Natural killer cell treated with Interleukin-12 subunit alpha and Interleukin-12 subunit beta and Interleukin-15 and Interleukin-18, amount 100 ng/mL, for 72 hours (primary cell): ENCODE results near the gene RBP3. TPM values are rescaled to one million over a fixed set of nuclear protein-coding genes. Genes with fewer than 3 reads are reported as not detected.
A peak's percentile ranks its signal among the peaks of the same experiment; 100 is the strongest.
"Not testable (repeated sequence)": the region's sequence is repeated elsewhere in the genome, so short reads cannot be mapped to it uniquely, and the experiment has no call there.

ENCODE experiments used
- ATAC-seq, 2 donors: fragments of 150-1000 bp; cut with Tn5 transposase in 1 of 2; sonication (Bioruptor Pico), chemical (Tn5 transposase) in 1 of 2; 2 replicates each; pipeline ENCODE4 v1.10.0; 2021
- DNase-seq: peaks from one replicate; pipeline ENCODE4 v3.0.0; 2022; ENCODE audit warnings: low spot score
- H3K27ac Mint-ChIP-seq, 2 donors: 1 replicate in 1 of 2; 2 replicates in 1 of 2; pipeline ENCODE4 v1.8.0; 2022; ENCODE audit warnings: mixed read lengths in 2 of 2, mild to moderate bottlenecking in 1 of 2, moderate library complexity in 1 of 2
- H3K27me3 Mint-ChIP-seq, 2 donors: 1 replicate in 1 of 2; 2 replicates in 1 of 2; pipeline ENCODE4 v1.8.0; 2022; ENCODE audit warnings: mixed read lengths in 2 of 2
- H3K36me3 Mint-ChIP-seq: one replicate; pipeline ENCODE4 v1.8.0; 2022; ENCODE audit warnings: mixed read lengths
- H3K4me1 Mint-ChIP-seq, 2 donors: 1 replicate in 1 of 2; 2 replicates in 1 of 2; pipeline ENCODE4 v1.8.0; 2022; ENCODE audit warnings: low read depth in 2 of 2, mixed read lengths in 2 of 2, mild to moderate bottlenecking in 1 of 2
- H3K4me3 Mint-ChIP-seq: one replicate; pipeline ENCODE4 v1.8.0; 2022; ENCODE audit warnings: mixed read lengths
- H3K9me3 Mint-ChIP-seq: 2 replicates; pipeline ENCODE4 v1.8.0; 2022; ENCODE audit warnings: mixed read lengths
- total RNA-seq, 2 donors: library from RNA; stranded (reverse); gene quantifications; one replicate each; pipeline ENCODE4 v1.2.3, GENCODE V29; 2022

Gene RBP3
- total RNA-seq, 2 donors from 2014 or later: not detected

- Mint-ChIP-seq H3K27me3 (peaks cover 56 to 72% of the 10 kb centered on the region in 2 donors), H3K4me1 (peaks cover 10 to 11% of the 10 kb centered on the region in 2 donors)
Measured at GRCh38 chr10:47383261-47384147, 35.3 kb downstream of the RBP3 start.

GRCh38 chr10:47384148-47384921 is 36.2 kb downstream of the RBP3 start, which contains the start of gene ZNF488:
TSS of gene ZNF488 (minus strand) at chr10:47384293. CDS start at chr10:47368829, 15,464 bp downstream.
- H3K27ac Mint-ChIP-seq: peak within 1 kb of the TSS in 1 of 2 donors; percentile 45

More at GRCh38 chr10:47383261-47384147, 35.3 kb downstream of the RBP3 start:
- no peaks in the 10 kb centered on the region for H3K36me3 Mint-ChIP-seq
- no peak for ATAC-seq
- no peak overlapping the region for H3K27ac Mint-ChIP-seq
- H3K4me3 Mint-ChIP-seq: peak overlapping the region; percentile 89
- H3K9me3 Mint-ChIP-seq: peaks cover 5% of the 10 kb centered on the region
- DNase-seq: no peak

GRCh38 chr10:47386104-47386503 is 37.9 kb downstream of the RBP3 start:
- H3K9me3 Mint-ChIP-seq, DNase-seq, H3K36me3 Mint-ChIP-seq, ATAC-seq, H3K27ac Mint-ChIP-seq: not testable (repeated sequence)
- H3K4me3 Mint-ChIP-seq: peak overlapping the region; percentile 48
- peaks cover 10 to 11% of the 10 kb centered on the region in 2 donors for H3K4me1 Mint-ChIP-seq
- H3K27me3 Mint-ChIP-seq: peaks cover 35 to 57% of the 10 kb centered on the region in 2 donors

More at GRCh38 chr10:47384148-47384921, 36.2 kb downstream of the RBP3 start, which contains the start of gene ZNF488:
- DNase-seq (peak; percentile 81), ATAC-seq (peak; percentile 92 to 95)
- Mint-ChIP-seq H3K4me1 (peaks cover 10 to 11% of the 10 kb centered on the region in 2 donors), H3K4me3 (peak within 1 kb of the TSS; percentile 89), H3K27me3 (peaks cover 50 to 69% of the 10 kb centered on the region in 2 donors), H3K9me3 (peaks cover 5% of the 10 kb centered on the region), H3K36me3 (no peaks in the 10 kb centered on the region)

GRCh38 chr10:47388879-47389278 is 40.7 kb downstream of the RBP3 start:
- Mint-ChIP-seq H3K4me1 (peaks cover 5 to 6% of the 10 kb centered on the region in 2 donors), H3K36me3 (no peaks in the 10 kb centered on the region), H3K27ac (no peak overlapping the region), H3K27me3 (peaks cover 34 to 59% of the 10 kb centered on the region in 2 donors), H3K4me3 (no peak overlapping the region), H3K9me3 (peaks cover 5% of the 10 kb centered on the region)
- no peak for DNase-seq
- ATAC-seq: no peak

GRCh38 chr10:47389619-47390018 is 41.5 kb downstream of the RBP3 start:
- H3K9me3 Mint-ChIP-seq: peaks cover 5% of the 10 kb centered on the region
- DNase-seq (no peak), ATAC-seq (no peak)
- H3K27ac Mint-ChIP-seq: no peak overlapping the region
- H3K4me1 Mint-ChIP-seq: peaks cover 4% of the 10 kb centered on the region in 2 donors
- H3K27me3 Mint-ChIP-seq: peaks cover 41 to 63% of the 10 kb centered on the region in 2 donors
- no peak overlapping the region for H3K4me3 Mint-ChIP-seq
- H3K36me3 Mint-ChIP-seq: no peaks in the 10 kb centered on the region

GRCh38 chr10:47396311-47396717 is 48.2 kb downstream of the RBP3 start:
- DNase-seq (no peak), ATAC-seq (no peak)
- Mint-ChIP-seq H3K4me3 (no peak overlapping the region), H3K27ac (no peak overlapping the region), H3K9me3 (no peaks in the 10 kb centered on the region), H3K27me3 (peaks cover 41 to 65% of the 10 kb centered on the region in 2 donors), H3K36me3 (no peaks in the 10 kb centered on the region), H3K4me1 (no peaks in the 10 kb centered on the region)

GRCh38 chr10:47397256-47397655 is 49.1 kb downstream of the RBP3 start:
- ATAC-seq (no peak), DNase-seq (no peak)
- H3K27me3 Mint-ChIP-seq: peaks cover 37 to 56% of the 10 kb centered on the region in 2 donors

GRCh38 chr10:47400251-47400650 is 52.1 kb downstream of the RBP3 start:
- Mint-ChIP-seq H3K4me3 (no peak overlapping the region), H3K4me1 (no peaks in the 10 kb centered on the region), H3K27me3 (peaks cover 20 to 34% of the 10 kb centered on the region in 2 donors), H3K27ac (no peak overlapping the region), H3K9me3 (no peaks in the 10 kb centered on the region), H3K36me3 (no peaks in the 10 kb centered on the region)
- no peak for DNase-seq
- ATAC-seq: no peak

More at GRCh38 chr10:47397256-47397655, 49.1 kb downstream of the RBP3 start:
- Mint-ChIP-seq H3K4me3 (no peak overlapping the region), H3K4me1 (no peaks in the 10 kb centered on the region), H3K9me3 (no peaks in the 10 kb centered on the region), H3K36me3 (no peaks in the 10 kb centered on the region), H3K27ac (no peak overlapping the region)

- no peak overlapping the region for H3K27ac Mint-ChIP-seq
- ATAC-seq (no peak), DNase-seq (no peak)
- H3K36me3 Mint-ChIP-seq: no peaks in the 10 kb centered on the region
- H3K9me3 Mint-ChIP-seq: no peaks in the 10 kb centered on the region
- no peaks in the 10 kb centered on the region for H3K4me1 Mint-ChIP-seq
- no peak overlapping the region for H3K4me3 Mint-ChIP-seq
- peaks cover 15 to 29% of the 10 kb centered on the region in 2 donors for H3K27me3 Mint-ChIP-seq
Measured at GRCh38 chr10:47400786-47401185, 52.6 kb downstream of the RBP3 start.

- Mint-ChIP-seq H3K9me3 (no peaks in the 10 kb centered on the region), H3K4me1 (no peaks in the 10 kb centered on the region), H3K27me3 (peaks cover 14 to 25% of the 10 kb centered on the region in 2 donors), H3K36me3 (no peaks in the 10 kb centered on the region), H3K4me3 (no peak overlapping the region), H3K27ac (no peak overlapping the region)
- no peak for ATAC-seq
- DNase-seq: no peak
Measured at GRCh38 chr10:47401210-47401609, 53.0 kb downstream of the RBP3 start.

GRCh38 chr10:47401874-47402640 is 53.9 kb downstream of the RBP3 start:
- Mint-ChIP-seq H3K36me3 (no peaks in the 10 kb centered on the region), H3K27ac (no peak overlapping the region), H3K9me3 (no peaks in the 10 kb centered on the region), H3K4me3 (no peak overlapping the region), H3K4me1 (no peaks in the 10 kb centered on the region), H3K27me3 (peaks cover 7 to 18% of the 10 kb centered on the region in 2 donors)
- ATAC-seq: no peak
- DNase-seq: no peak

- Mint-ChIP-seq H3K9me3 (no peaks in the 10 kb centered on the region), H3K4me3 (no peak overlapping the region), H3K27ac (no peak overlapping the region), H3K36me3 (no peaks in the 10 kb centered on the region), H3K27me3 (peaks cover 7 to 18% of the 10 kb centered on the region in 2 donors), H3K4me1 (no peaks in the 10 kb centered on the region)
- ATAC-seq (no peak), DNase-seq (no peak)
Measured at GRCh38 chr10:47402641-47403301, 54.6 kb downstream of the RBP3 start.
